NB4 (cell line): ENCODE results near the gene ENTR1.

Experiments used
- MAX ChIP-seq: IDR thresholded peaks from 2 replicates; pipeline ENCODE4 v1.6.1; 2011; ENCODE audit warnings: low read depth, low read length
- POLR2A ChIP-seq: IDR thresholded peaks from 2 replicates; pipeline ENCODE4 v1.6.1; 2011; ENCODE audit warnings: mild to moderate bottlenecking; ENCODE audit not compliant: insufficient read length; ENCODE audit errors: extremely low read depth
- TF ChIP-seq, protein P1 (sequence below): IDR thresholded peaks from one replicate; pipeline ENCODE4 v1.5.1; 2012; ENCODE audit warnings: low read depth, low read length

- TF ChIP-seq, protein P1, sequence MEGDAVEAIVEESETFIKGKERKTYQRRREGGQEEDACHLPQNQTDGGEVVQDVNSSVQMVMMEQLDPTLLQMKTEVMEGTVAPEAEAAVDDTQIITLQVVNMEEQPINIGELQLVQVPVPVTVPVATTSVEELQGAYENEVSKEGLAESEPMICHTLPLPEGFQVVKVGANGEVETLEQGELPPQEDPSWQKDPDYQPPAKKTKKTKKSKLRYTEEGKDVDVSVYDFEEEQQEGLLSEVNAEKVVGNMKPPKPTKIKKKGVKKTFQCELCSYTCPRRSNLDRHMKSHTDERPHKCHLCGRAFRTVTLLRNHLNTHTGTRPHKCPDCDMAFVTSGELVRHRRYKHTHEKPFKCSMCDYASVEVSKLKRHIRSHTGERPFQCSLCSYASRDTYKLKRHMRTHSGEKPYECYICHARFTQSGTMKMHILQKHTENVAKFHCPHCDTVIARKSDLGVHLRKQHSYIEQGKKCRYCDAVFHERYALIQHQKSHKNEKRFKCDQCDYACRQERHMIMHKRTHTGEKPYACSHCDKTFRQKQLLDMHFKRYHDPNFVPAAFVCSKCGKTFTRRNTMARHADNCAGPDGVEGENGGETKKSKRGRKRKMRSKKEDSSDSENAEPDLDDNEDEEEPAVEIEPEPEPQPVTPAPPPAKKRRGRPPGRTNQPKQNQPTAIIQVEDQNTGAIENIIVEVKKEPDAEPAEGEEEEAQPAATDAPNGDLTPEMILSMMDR: no peak
- no peak for TF ChIP-seq POLR2A
- TF ChIP-seq MAX: no peak
These were observed 14.8 kb downstream of the ENTR1 start for GRCh38 chr9:136395345-136396218.
